T-cell (primary cell): Measurements from ENCODE around the gene CCDC9B. TPM values are rescaled to one million over a fixed set of nuclear protein-coding genes. Genes with fewer than 3 reads are reported as not detected.

ENCODE experiments used
- ATAC-seq, 4 experiments: fragments of 200-7000 bp in 3 of 4; fragments of 150-1000 bp in 1 of 4; cut with Tn5 transposase; replicated peaks in 1 of 4; 1 replicate in 3 of 4; 2 replicates in 1 of 4; pipeline ENCODE4 v1.10.0; 2021; ENCODE audit warnings: moderate library complexity in 3 of 4, mild to moderate bottlenecking in 2 of 4, moderate number of reproducible peaks in 1 of 4
- CTCF ChIA-PET, 2 donors: fragments of 300-600 bp; sonication (Branson Sonifier 250); formaldehyde crosslinking; loops; one replicate each; lab custom pipeline; 2022; ENCODE audit warnings: antibody characterized with exemption in 2 of 2; lab: Charles Lee
- POLR2A ChIA-PET, 2 donors: fragments of 300-600 bp; sonication (Branson Sonifier 250); formaldehyde crosslinking; loops; one replicate each; lab custom pipeline; 2022; ENCODE audit warnings: antibody characterized with exemption in 2 of 2; lab: Charles Lee
- DNase-seq, 35 experiments: peaks; one replicate each; pipeline versions ENCODE4 v3.0.0 to v3.0.0-alpha.2; 2013 to 2023
- H3K27ac ChIP-seq: one replicate; pipeline ENCODE4 v1.5.1; 2013; ENCODE audit warnings: low read length
- H3K27me3 ChIP-seq, 2 experiments: replicated peaks in 1 of 2; 1 replicate in 1 of 2; 2 replicates in 1 of 2; pipeline versions ENCODE4 v1.6.1 to v1.7.0; 2013; ENCODE audit warnings: low read length in 1 of 2, mixed read lengths in 1 of 2; ENCODE audit not compliant: control insufficient read depth in 2 of 2, insufficient read depth in 2 of 2; ENCODE audit errors: extremely low read depth in 1 of 2
- H3K36me3 ChIP-seq, 2 donors: 1 replicate in 1 of 2; 2 replicates in 1 of 2; pipeline versions ENCODE4 v1.6.1 to v1.7.0; 2013; ENCODE audit warnings: low read length in 1 of 2; ENCODE audit not compliant: control insufficient read depth in 2 of 2, insufficient read depth in 1 of 2; ENCODE audit errors: extremely low read depth in 1 of 2
- H3K4me1 ChIP-seq, 2 experiments: 1 replicate in 1 of 2; 2 replicates in 1 of 2; pipeline versions ENCODE4 v1.6.1 to v1.7.0; 2013; ENCODE audit warnings: low read length in 2 of 2, mixed read lengths in 1 of 2; ENCODE audit not compliant: insufficient read depth in 2 of 2, control insufficient read depth in 1 of 2; ENCODE audit errors: extremely low read depth in 1 of 2
- H3K4me3 ChIP-seq, 2 donors: 1 replicate in 1 of 2; 2 replicates in 1 of 2; pipeline versions ENCODE4 v1.5.1 to v1.7.0; 2013; ENCODE audit warnings: mild to moderate bottlenecking in 2 of 2, low read length in 1 of 2, moderate library complexity in 1 of 2; ENCODE audit not compliant: control insufficient read depth in 1 of 2; ENCODE audit errors: extremely low read depth in 1 of 2
- H3K9me3 ChIP-seq: 2 replicates; pipeline ENCODE4 v1.7.0; 2013
- H3K27ac Mint-ChIP-seq, 2 donors: one replicate each; pipeline ENCODE4 v1.8.0; 2020 to 2021; ENCODE audit warnings: mild to moderate bottlenecking in 2 of 2, mixed read lengths in 2 of 2
- H3K27me3 Mint-ChIP-seq, 2 donors: one replicate each; pipeline ENCODE4 v1.8.0; 2021 to 2022; ENCODE audit warnings: mixed read lengths in 2 of 2
- H3K36me3 Mint-ChIP-seq: one replicate; pipeline ENCODE4 v1.8.0; 2021; ENCODE audit warnings: mixed read lengths
- H3K4me1 Mint-ChIP-seq, 3 donors: one replicate each; pipeline ENCODE4 v1.8.0; 2020 to 2022; ENCODE audit warnings: mixed read lengths in 3 of 3, mild to moderate bottlenecking in 1 of 3
- H3K4me3 Mint-ChIP-seq, 3 donors: one replicate each; pipeline ENCODE4 v1.8.0; 2020 to 2022; ENCODE audit warnings: mild to moderate bottlenecking in 3 of 3, mixed read lengths in 3 of 3, moderate library complexity in 3 of 3
- H3K9me3 Mint-ChIP-seq, 3 donors: one replicate each; pipeline ENCODE4 v1.8.0; 2020 to 2022; ENCODE audit warnings: mixed read lengths in 3 of 3
- WGBS: methylation state at CpG from one replicate; pipeline ENCODE4 v1.1.5; 2013; ENCODE audit warnings: missing lambda C conversion rate; ENCODE audit not compliant: insufficient coverage; 5-methylcytosine and 5-hydroxymethylcytosine counted together
- total RNA-seq, 35 experiments: library from RNA in 6 of 35; stranded (reverse) in 6 of 35; fragments of 120-200 nt in 1 of 35; gene quantifications; one replicate each; pipeline versions ENCODE4 v1.2.1 to v1.2.4 and lab custom pipeline; 2013 to 2026

Gene CCDC9B
- total RNA-seq, 5 donors from 2014 or later (not counting 1 experiment from before 2014, with no cell fraction given), result 0.80 to 2.2 (median 1.7) TPM

DNA sequence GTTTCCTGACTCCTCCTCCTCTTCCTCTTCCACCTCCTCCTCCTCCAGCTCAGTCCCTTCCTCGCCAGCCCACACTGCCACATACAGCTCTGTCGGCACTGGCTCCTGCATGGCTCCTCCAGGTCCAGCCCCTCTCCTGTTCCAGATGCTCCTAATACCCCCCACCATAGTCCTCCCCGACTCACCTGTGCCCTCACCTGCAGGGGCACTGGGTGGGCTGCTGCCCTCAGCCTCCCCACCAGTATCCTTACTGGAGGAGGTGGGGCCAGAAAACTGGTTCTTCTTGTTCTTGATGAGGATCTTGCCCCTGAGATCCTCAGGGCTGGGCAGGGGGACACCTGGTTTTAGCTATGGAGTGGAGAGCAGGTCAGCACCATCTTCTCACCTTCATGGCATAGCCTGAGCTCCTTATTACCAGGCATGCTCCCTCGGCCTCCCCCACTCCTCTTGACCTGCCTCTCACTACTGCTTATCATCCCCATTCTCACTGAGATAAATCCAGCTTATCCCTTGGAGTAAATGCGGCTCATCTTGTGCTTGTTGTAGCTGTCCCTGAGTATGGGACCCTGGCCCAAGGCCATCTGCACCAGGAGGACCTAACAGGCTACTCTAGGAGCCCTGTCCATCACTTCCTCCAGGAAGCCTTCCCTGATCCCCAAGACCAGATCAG lies 44.0 kb downstream of the CCDC9B start:
- Histone ChIP-seq H3K4me3 (no peak overlapping the region), H3K27ac (no peak overlapping the region), H3K27me3 (no peaks in the 10 kb centered on the region), H3K4me1 (no peaks in the 10 kb centered on the region), H3K9me3 (peaks cover 2% of the 10 kb centered on the region), H3K36me3 (peaks cover 30 to 84% of the 10 kb centered on the region in 2 donors)
- ChIA-PET CTCF (interaction anchor here in 1 of 2 donors (0.5 kb wide), 1 partner anchor 201 kb away, joined by 5 read pairs; no protein-coding TSS in a partner anchor), POLR2A (no interaction called here)
- Mint-ChIP-seq H3K9me3 (peaks cover 0 to 3% (median 0%) of the 10 kb centered on the region in 3 donors), H3K4me1 (peaks cover 0 to 3% (median 0%) of the 10 kb centered on the region in 3 donors), H3K27me3 (no peaks in the 10 kb centered on the region), H3K27ac (no peak overlapping the region), H3K36me3 (peaks cover 51% of the 10 kb centered on the region), H3K4me3 (no peak overlapping the region)
- no peak for ATAC-seq
- 94% methylated on average over 4 of the region's 5 CpGs for WGBS
- DNase-seq, result no peak

DNA sequence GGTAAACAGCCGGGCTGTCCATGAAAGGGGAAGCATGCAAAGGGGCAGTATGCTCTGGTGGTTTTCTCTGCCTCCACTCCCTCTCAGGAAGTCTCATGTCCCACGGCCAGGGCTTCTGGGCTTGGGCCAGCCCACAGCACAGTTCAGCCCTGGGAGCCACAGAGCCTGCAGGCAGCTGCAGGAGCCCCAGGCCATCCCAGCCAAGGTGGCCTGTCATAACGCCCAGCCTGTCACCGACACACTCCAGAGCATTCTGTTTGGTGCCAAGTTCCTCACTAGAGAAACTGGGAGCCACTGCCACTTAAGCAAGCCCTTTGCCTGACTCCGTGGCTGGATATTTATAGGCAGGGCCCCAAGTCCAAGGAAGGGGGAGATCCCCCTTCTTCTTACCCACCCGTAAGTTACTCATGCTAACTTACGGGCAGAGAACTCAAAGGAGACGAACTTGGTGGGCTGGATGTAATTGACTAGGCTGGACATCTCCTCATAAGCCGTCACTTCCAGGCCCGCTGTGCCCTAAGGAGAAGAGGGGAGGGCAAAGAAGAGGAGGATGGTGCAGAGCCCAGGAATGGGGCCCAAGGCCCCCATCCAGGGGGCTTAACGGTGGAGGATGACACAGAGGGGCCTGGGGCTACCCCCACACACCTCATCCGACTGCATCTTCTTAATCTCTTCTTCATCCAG lies 44.7 kb downstream of the CCDC9B start:
- Histone ChIP-seq H3K9me3 (peaks cover 2% of the 10 kb centered on the region), H3K4me3 (no peak overlapping the region), H3K27ac (no peak overlapping the region), H3K27me3 (no peaks in the 10 kb centered on the region), H3K36me3 (peaks cover 26 to 80% of the 10 kb centered on the region in 2 donors), H3K4me1 (no peaks in the 10 kb centered on the region)
- ATAC-seq, result no peak
- Mint-ChIP-seq H3K4me1 (peaks cover 0 to 3% (median 0%) of the 10 kb centered on the region in 3 donors), H3K27ac (no peak overlapping the region), H3K27me3 (no peaks in the 10 kb centered on the region), H3K36me3 (peaks cover 46% of the 10 kb centered on the region), H3K4me3 (no peak overlapping the region), H3K9me3 (peaks cover 0 to 3% (median 0%) of the 10 kb centered on the region in 3 donors)
- POLR2A ChIA-PET, result no interaction called here
- CTCF ChIA-PET, result interaction anchor here in 1 of 2 donors (0.5 kb wide), 1 partner anchor 200 kb away, joined by 5 read pairs; no protein-coding TSS in a partner anchor
- 71% methylated on average over 5 of the region's 12 CpGs for WGBS
- DNase-seq, result no peak

DNA sequence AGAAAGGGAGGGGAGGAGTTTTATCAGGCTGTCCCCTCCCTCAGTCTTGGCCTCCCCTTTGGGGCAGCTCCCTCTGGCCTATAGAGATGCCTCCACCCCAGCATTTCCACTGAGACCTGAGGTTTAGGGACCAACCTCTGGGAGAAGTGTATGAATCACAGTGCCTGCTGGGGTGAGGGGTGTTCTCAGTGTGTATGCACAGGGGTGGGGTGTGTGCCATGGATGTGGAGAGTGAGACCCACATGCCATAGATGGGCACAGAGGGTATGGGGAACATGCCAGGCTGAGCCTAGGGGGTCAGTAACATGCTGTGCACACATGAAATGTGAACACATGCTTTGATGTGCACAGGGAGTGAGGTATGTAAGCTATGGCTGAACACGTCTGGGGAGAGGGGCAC lies 45.4 kb downstream of the CCDC9B start:
- peaks cover 21 to 76% of the 10 kb centered on the region in 2 donors for H3K36me3 ChIP-seq
- ChIA-PET CTCF (no interaction called here), POLR2A (no interaction called here)
- no peak overlapping the region for H3K4me3 Mint-ChIP-seq
- no peaks in the 10 kb centered on the region for H3K9me3 Mint-ChIP-seq
- H3K27ac Mint-ChIP-seq, result no peak overlapping the region
- H3K4me1 ChIP-seq, result no peaks in the 10 kb centered on the region
- DNase-seq (no peak), ATAC-seq (no peak)
- H3K4me1 Mint-ChIP-seq, result no peaks in the 10 kb centered on the region
- no peaks in the 10 kb centered on the region for H3K27me3 ChIP-seq
- no peaks in the 10 kb centered on the region for H3K9me3 ChIP-seq
- peaks cover 39% of the 10 kb centered on the region for H3K36me3 Mint-ChIP-seq
- H3K27me3 Mint-ChIP-seq, result no peaks in the 10 kb centered on the region
- 84% methylated on average over 1 of the region's 1 CpG for WGBS
- H3K4me3 ChIP-seq, result no peak overlapping the region
- no peak overlapping the region for H3K27ac ChIP-seq

DNA sequence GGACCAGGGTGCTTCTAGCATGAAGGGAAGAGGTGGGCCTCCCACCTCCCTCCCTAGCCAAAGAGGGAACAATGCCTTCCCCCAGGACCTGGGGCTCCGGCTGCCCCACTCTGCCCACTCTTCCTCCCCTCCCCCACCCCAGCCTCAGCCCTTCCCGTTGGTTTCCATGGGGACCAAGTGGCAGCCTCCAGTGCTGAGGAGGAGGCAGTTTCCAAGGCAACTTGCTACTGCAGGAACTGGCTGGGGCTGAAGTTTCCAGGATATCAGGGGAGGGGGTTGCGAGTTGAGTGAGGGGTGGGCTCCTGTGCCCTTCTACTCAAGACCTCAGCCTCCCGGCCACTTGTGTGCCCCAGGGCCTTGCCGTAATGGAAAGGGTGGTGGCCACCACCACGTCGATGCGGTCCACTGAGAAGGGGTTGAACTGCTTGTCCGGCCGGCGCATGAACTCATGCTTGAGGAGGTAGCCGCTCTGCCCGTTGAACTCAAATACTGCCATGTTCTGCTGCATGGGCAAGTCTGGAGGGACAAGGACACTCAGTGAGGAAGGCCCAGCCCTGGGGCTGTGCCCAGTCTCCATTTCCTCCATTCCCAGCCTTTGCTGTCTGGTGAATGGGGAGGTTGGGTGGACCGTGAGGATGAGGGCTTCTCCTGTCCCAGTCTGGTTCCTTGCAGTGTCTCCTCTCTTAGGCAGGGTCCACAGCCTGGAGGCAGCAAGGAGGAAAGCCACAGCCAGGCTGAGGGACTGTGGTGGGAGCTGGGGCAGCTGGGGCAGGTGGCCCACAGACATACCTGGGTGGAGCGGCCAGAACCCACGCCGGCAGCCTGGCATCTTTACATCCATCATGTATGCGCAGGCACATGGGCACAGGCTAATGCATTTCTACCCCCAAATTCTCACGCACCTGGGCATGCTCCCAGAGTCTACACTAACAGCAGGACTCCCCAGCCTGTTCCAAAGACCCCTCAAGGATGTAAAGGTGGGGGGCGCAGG lies 46.5 kb downstream of the CCDC9B start:
- Histone ChIP-seq H3K9me3 (no peaks in the 10 kb centered on the region), H3K36me3 (peaks cover 26 to 83% of the 10 kb centered on the region in 2 donors), H3K4me1 (no peaks in the 10 kb centered on the region), H3K4me3 (no peak overlapping the region), H3K27ac (no peak overlapping the region), H3K27me3 (no peaks in the 10 kb centered on the region)
- ATAC-seq (no peak), DNase-seq (no peak)
- Mint-ChIP-seq H3K4me3 (no peak overlapping the region), H3K9me3 (no peaks in the 10 kb centered on the region), H3K36me3 (peaks cover 39% of the 10 kb centered on the region), H3K4me1 (no peaks in the 10 kb centered on the region), H3K27me3 (no peaks in the 10 kb centered on the region), H3K27ac (no peak overlapping the region)
- ChIA-PET POLR2A (no interaction called here), CTCF (interaction anchor here in 1 of 2 donors (0.6 kb wide), 1 partner anchor 19 kb away, joined by 3 read pairs; no protein-coding TSS in a partner anchor)
- WGBS, result 96% methylated on average over 15 of the region's 20 CpGs

DNA sequence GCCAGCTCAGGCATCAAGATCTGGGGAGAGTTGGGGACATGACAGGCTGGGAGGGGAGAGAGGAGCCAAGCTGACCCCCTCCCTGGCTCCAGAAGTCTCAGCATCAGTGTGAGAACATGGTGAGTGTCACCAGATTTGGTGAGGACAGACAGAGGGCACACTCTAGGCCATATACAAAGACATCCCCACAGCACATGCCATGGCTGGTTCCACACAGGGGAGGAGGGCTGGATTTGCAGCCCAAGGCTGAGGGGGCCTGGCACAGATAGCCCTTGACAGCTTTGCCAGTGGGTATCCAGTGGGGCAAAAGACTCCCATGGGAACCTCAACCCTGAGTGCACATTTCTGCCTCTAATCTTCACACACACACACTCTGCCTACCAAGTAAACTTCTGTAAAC lies 47.7 kb downstream of the CCDC9B start:
- H3K27me3 Mint-ChIP-seq, result no peaks in the 10 kb centered on the region
- DNase-seq (no peak), ATAC-seq (no peak)
- H3K4me1 Mint-ChIP-seq, result no peaks in the 10 kb centered on the region
- no peak overlapping the region for H3K27ac Mint-ChIP-seq
- H3K27me3 ChIP-seq, result no peaks in the 10 kb centered on the region
- H3K4me1 ChIP-seq, result no peaks in the 10 kb centered on the region
- H3K36me3 Mint-ChIP-seq, result peaks cover 36% of the 10 kb centered on the region
- no peak overlapping the region for H3K4me3 ChIP-seq
- no peak overlapping the region for H3K4me3 Mint-ChIP-seq
- H3K9me3 Mint-ChIP-seq, result no peaks in the 10 kb centered on the region
- CTCF ChIA-PET, result interaction anchor here (0.6 kb wide), 2 partner anchors 18 to 106 kb away, joined by 3 to 5 read pairs; no protein-coding TSS in a partner anchor
- no peaks in the 10 kb centered on the region for H3K9me3 ChIP-seq
- POLR2A ChIA-PET, result no interaction called here
- H3K27ac ChIP-seq, result no peak overlapping the region
- H3K36me3 ChIP-seq, result peaks cover 23 to 80% of the 10 kb centered on the region in 2 donors

DNA sequence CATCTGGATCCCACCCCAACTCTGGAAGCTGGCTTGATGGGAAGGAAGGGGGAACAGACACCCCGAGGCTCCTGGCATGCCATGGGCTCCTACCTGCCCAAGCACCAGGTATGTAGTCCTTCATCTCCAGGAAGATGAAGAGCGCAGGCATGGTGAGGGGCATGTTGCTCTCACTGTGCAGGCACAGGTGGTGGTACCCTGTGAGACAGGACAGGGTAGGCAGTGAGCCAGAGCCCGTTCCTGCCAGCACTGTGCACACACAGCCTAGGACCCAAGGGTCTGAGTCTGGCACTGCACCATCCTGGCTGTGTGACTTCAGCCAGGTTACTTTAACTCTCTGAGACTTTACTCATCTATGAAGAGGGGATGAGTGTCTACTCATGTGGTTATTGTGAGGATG lies 48.5 kb downstream of the CCDC9B start:
- H3K9me3 Mint-ChIP-seq, result no peaks in the 10 kb centered on the region
- no peak overlapping the region for H3K27ac Mint-ChIP-seq
- POLR2A ChIA-PET, result interaction anchor here in 1 of 2 donors (0.6 kb wide), 1 partner anchor 1797 kb away, joined by 3 read pairs; no protein-coding TSS in a partner anchor
- no peak overlapping the region for H3K4me3 Mint-ChIP-seq
- H3K4me3 ChIP-seq, result no peak overlapping the region
- 79% methylated on average over 3 of the region's 3 CpGs for WGBS
- H3K4me1 Mint-ChIP-seq, result no peaks in the 10 kb centered on the region
- H3K27ac ChIP-seq, result no peak overlapping the region
- H3K9me3 ChIP-seq, result no peaks in the 10 kb centered on the region
- H3K36me3 Mint-ChIP-seq, result peaks cover 30% of the 10 kb centered on the region
- ATAC-seq, result no peak
- no peaks in the 10 kb centered on the region for H3K27me3 Mint-ChIP-seq
- CTCF ChIA-PET, result interaction anchor here in 1 of 2 donors (0.6 kb wide), 1 partner anchor 107 kb away, joined by 5 read pairs; no protein-coding TSS in a partner anchor
- no peaks in the 10 kb centered on the region for H3K27me3 ChIP-seq
- peaks cover 25 to 77% of the 10 kb centered on the region in 2 donors for H3K36me3 ChIP-seq
- no peak for DNase-seq
- H3K4me1 ChIP-seq, result no peaks in the 10 kb centered on the region
